Astrocyte (in vitro differentiated cells and primary cell): ENCODE data around the gene CACNA2D4. TPM values are rescaled to one million over a fixed set of nuclear protein-coding genes. Genes with fewer than 3 reads are reported as not detected.

Experiments used
- DNase-seq: peaks from one replicate; pipeline ENCODE4 v3.0.0-alpha.2; 2010; ENCODE audit warnings: low read depth
- FAIRE-seq: peaks from 2 replicates; lab custom pipeline; 2011; peaks lifted over from hg19 to GRCh38; lab: Jason Lieb, UNC
- H2AFZ ChIP-seq: 2 replicates; pipeline ENCODE4 v1.6.0; 2012; ENCODE audit warnings: low read depth, low read length, inconsistent platforms
- H3K27ac ChIP-seq: 2 replicates; pipeline ENCODE4 v1.5.1; 2011; ENCODE audit warnings: low read depth, low read length, inconsistent platforms
- H3K27me3 ChIP-seq: 2 replicates; pipeline ENCODE4 v1.6.0; 2011; ENCODE audit warnings: low read length, inconsistent platforms; ENCODE audit not compliant: insufficient read depth
- H3K36me3 ChIP-seq: 2 replicates; pipeline ENCODE4 v1.5.1; 2011; ENCODE audit warnings: low read length, inconsistent platforms; ENCODE audit not compliant: insufficient read depth
- H3K4me1 ChIP-seq: 2 replicates; pipeline ENCODE4 v1.5.1; 2011; ENCODE audit warnings: low read length, inconsistent platforms; ENCODE audit not compliant: insufficient read depth
- H3K4me2 ChIP-seq: 2 replicates; pipeline ENCODE4 v1.6.0; 2012; ENCODE audit warnings: low read length, inconsistent platforms
- H3K4me3 ChIP-seq: 2 replicates; pipeline ENCODE4 v1.5.1; 2011; ENCODE audit warnings: low read depth, mild to moderate bottlenecking, low read length, inconsistent platforms; ENCODE audit not compliant: insufficient read depth
- H3K79me2 ChIP-seq: 2 replicates; pipeline ENCODE4 v1.6.0; 2012; ENCODE audit warnings: mild to moderate bottlenecking, low read length, inconsistent platforms; ENCODE audit not compliant: insufficient read depth
- H3K9ac ChIP-seq: 2 replicates; pipeline ENCODE4 v1.6.0; 2012; ENCODE audit warnings: mild to moderate bottlenecking, low read length, inconsistent platforms
- H3K9me3 ChIP-seq: 2 replicates; pipeline ENCODE4 v1.5.1; 2012; ENCODE audit warnings: low read depth, mild to moderate bottlenecking, low read length, inconsistent platforms; ENCODE audit not compliant: insufficient read depth
- H4K20me1 ChIP-seq: 2 replicates; pipeline ENCODE4 v1.6.0; 2012; ENCODE audit warnings: low read length, inconsistent platforms; ENCODE audit not compliant: insufficient read depth
- H3K27ac Mint-ChIP-seq: one replicate; pipeline ENCODE4 v1.8.0; 2021; ENCODE audit warnings: mild to moderate bottlenecking, mixed read lengths; ENCODE audit not compliant: unreplicated experiment
- H3K27me3 Mint-ChIP-seq: one replicate; pipeline ENCODE4 v1.8.0; 2021; ENCODE audit warnings: low read depth, mixed read lengths; ENCODE audit not compliant: unreplicated experiment
- H3K36me3 Mint-ChIP-seq: one replicate; pipeline ENCODE4 v1.8.0; 2021; ENCODE audit warnings: low read depth, mixed read lengths; ENCODE audit not compliant: unreplicated experiment
- H3K4me1 Mint-ChIP-seq: one replicate; pipeline ENCODE4 v1.8.0; 2021; ENCODE audit warnings: low read depth, mixed read lengths; ENCODE audit not compliant: unreplicated experiment
- H3K4me3 Mint-ChIP-seq: one replicate; pipeline ENCODE4 v1.8.0; 2021; ENCODE audit warnings: mild to moderate bottlenecking, moderate library complexity, mixed read lengths; ENCODE audit not compliant: unreplicated experiment
- H3K9me3 Mint-ChIP-seq: one replicate; pipeline ENCODE4 v1.8.0; 2021; ENCODE audit warnings: mild to moderate bottlenecking, mixed read lengths; ENCODE audit not compliant: unreplicated experiment
- EZH2 ChIP-seq: IDR thresholded peaks from 2 replicates; pipeline ENCODE4 v1.6.1; 2012; ENCODE audit warnings: mild to moderate bottlenecking, low read length, inconsistent platforms; ENCODE audit not compliant: insufficient read depth
- total RNA-seq: library from RNA; stranded (reverse); gene quantifications from 2 replicates; pipeline ENCODE4 v1.2.1, GENCODE V29; 2021
- TF ChIP-seq, protein P1 (sequence below): IDR thresholded peaks from 2 replicates; pipeline ENCODE4 v1.5.1; 2011; ENCODE audit warnings: low read depth, mild to moderate bottlenecking, inconsistent platforms, low read length, moderate library complexity; ENCODE audit not compliant: insufficient read depth

Gene CACNA2D4
- total RNA-seq, 1 donor from 2014 or later = 0.09 TPM

DNA sequence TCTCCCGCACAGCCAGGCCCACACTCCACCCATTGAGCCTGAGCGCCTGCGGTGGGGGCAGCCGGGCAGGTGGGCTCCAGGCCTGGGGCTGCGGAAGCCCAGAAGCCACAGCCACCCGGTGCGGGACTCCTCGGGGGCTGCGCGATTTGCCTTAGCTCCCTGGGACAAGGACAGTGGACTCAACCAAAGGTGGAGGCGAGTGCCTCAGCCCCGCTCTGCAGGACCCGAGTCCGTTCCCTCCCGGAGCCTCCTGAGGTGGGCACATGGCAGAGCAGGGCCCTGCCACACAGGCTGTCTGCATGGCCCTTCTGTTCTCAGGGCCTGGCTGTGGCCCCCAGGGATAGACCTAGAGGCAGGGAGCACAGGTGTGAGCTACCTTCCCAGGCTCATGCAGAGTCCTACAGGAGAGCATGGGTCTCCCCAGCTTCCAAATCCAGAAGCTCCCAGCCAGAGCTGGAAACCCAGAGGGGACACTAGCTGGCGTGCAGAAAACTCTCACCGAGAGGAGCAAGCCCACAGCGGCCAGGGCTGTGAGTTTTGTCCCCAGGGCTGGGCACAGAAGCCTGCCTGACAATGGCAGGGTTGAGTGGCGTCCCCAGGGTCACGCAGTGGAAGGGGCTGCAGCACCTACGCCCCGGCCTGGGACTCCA, 120.3 kb downstream of the CACNA2D4 start:
- no peak for TF ChIP-seq EZH2
- TF ChIP-seq, protein P1, sequence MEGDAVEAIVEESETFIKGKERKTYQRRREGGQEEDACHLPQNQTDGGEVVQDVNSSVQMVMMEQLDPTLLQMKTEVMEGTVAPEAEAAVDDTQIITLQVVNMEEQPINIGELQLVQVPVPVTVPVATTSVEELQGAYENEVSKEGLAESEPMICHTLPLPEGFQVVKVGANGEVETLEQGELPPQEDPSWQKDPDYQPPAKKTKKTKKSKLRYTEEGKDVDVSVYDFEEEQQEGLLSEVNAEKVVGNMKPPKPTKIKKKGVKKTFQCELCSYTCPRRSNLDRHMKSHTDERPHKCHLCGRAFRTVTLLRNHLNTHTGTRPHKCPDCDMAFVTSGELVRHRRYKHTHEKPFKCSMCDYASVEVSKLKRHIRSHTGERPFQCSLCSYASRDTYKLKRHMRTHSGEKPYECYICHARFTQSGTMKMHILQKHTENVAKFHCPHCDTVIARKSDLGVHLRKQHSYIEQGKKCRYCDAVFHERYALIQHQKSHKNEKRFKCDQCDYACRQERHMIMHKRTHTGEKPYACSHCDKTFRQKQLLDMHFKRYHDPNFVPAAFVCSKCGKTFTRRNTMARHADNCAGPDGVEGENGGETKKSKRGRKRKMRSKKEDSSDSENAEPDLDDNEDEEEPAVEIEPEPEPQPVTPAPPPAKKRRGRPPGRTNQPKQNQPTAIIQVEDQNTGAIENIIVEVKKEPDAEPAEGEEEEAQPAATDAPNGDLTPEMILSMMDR = no peak
- no peak for DNase-seq

DNA sequence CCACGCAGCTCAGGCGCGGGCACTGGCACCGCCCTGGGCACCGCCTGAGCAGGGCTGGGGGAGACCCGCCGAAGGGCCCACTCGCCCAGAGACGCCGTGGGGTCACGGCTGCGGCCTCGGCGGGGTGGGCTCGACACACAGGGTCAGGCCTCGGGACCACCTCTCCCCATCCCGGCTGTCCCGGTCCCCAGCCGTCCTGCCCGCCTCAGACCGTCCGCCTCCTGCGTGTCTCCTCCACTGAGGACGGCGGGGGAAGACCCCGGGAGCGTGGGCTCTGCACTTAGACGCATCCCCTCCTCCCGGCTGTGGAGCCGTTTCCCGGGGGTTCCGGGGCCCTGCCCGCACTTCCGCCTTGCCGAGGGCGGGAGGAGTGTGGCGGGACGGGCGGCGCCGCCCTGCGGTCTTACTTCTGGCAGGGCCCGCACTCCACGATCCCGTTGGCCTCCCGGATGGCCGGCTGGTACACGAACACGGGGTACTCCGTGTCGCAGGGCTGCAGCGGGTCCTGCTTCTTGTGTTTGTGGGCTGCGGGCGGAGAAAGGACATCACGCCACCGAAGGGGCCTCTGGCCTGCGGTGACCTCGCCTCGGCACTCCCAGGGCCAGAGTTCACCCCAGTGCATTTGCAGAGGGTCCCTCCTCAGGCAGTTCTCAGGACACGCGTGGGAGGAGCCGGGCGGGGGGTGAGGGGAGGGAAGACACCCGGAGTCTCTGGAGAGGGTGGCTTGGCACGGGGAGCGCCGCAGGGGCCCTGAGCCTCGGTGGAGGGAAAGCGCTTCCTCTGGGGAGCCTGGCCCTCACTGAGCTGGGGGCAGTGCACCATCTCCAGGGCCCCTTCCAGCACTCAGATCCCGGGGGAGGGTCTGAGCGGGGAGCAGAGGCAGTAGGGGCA, 121.2 kb downstream of the CACNA2D4 start:
- peaks cover 2% of the 10 kb centered on the region for H3K36me3 Mint-ChIP-seq
- Histone ChIP-seq H3K4me2 (peak overlapping the region; percentile 89), H3K27ac (no peak overlapping the region), H3K79me2 (no peaks in the 10 kb centered on the region), H4K20me1 (no peaks in the 10 kb centered on the region), H2AFZ (peak overlapping the region; percentile 78), H3K9me3 (no peaks in the 10 kb centered on the region), H3K4me1 (peaks cover 9% of the 10 kb centered on the region), H3K36me3 (no peaks in the 10 kb centered on the region), H3K4me3 (peak overlapping the region; percentile 50), H3K27me3 (no peaks in the 10 kb centered on the region), H3K9ac (no peak overlapping the region)
- no peak overlapping the region for H3K4me3 Mint-ChIP-seq
- H3K4me1 Mint-ChIP-seq = no peaks in the 10 kb centered on the region
- DNase-seq (no peak), FAIRE-seq (no peak)
- no peak overlapping the region for H3K27ac Mint-ChIP-seq
- TF ChIP-seq, protein P1 = no peak
- peak; percentile 19 for TF ChIP-seq EZH2
- peaks cover 4% of the 10 kb centered on the region for H3K27me3 Mint-ChIP-seq
- peaks cover 2% of the 10 kb centered on the region for H3K9me3 Mint-ChIP-seq

More for the DNA sequence above, 120.3 kb downstream of the CACNA2D4 start:
- peaks cover 2% of the 10 kb centered on the region for H3K36me3 Mint-ChIP-seq
- H3K9ac ChIP-seq = no peak overlapping the region
- H3K27me3 Mint-ChIP-seq = peaks cover 5% of the 10 kb centered on the region
- H2AFZ ChIP-seq = no peak overlapping the region
- H3K27ac ChIP-seq = no peak overlapping the region
- H3K4me1 Mint-ChIP-seq = no peaks in the 10 kb centered on the region
- H3K4me1 ChIP-seq = peaks cover 9% of the 10 kb centered on the region
- no peak overlapping the region for H3K4me3 Mint-ChIP-seq
- H3K79me2 ChIP-seq = no peaks in the 10 kb centered on the region
- H3K9me3 ChIP-seq = no peaks in the 10 kb centered on the region
- no peaks in the 10 kb centered on the region for H4K20me1 ChIP-seq
- H3K4me2 ChIP-seq = no peak overlapping the region
- no peak for FAIRE-seq
- H3K4me3 ChIP-seq = no peak overlapping the region
- H3K36me3 ChIP-seq = no peaks in the 10 kb centered on the region
- peaks cover 2% of the 10 kb centered on the region for H3K9me3 Mint-ChIP-seq
- H3K27ac Mint-ChIP-seq = no peak overlapping the region
- H3K27me3 ChIP-seq = no peaks in the 10 kb centered on the region
